SU-DHL-6 (cell line): ENCODE results near the gene EFHD1.

Source experiments
- H2AFZ ChIP-seq: fragments of 200-600 bp; sonication (generic); 2 replicates; pipeline ENCODE4 v1.6.1; 2014; ENCODE audit warnings: low read depth, mild to moderate bottlenecking, moderate library complexity, mixed read lengths, antibody characterized with exemption, low read length; ENCODE audit not compliant: severe bottlenecking
- H3F3A ChIP-seq: fragments of 200-600 bp; shearing (Covaris generic); 2 replicates; pipeline ENCODE4 v1.6.0; 2016; ENCODE audit warnings: antibody characterized with exemption, mild to moderate bottlenecking; ENCODE audit not compliant: insufficient read depth
- H3K27ac ChIP-seq: fragments of 200-600 bp; sonication (generic); 2 replicates; pipeline ENCODE4 v1.5.1; 2016; ENCODE audit warnings: low read depth, mild to moderate bottlenecking, low read length, moderate library complexity, mixed read lengths
- H3K27me3 ChIP-seq: fragments of 200-600 bp; sonication (generic), shearing (Covaris generic); 2 replicates; pipeline ENCODE4 v1.6.0; 2014; ENCODE audit warnings: mild to moderate bottlenecking, low read length
- H3K36me3 ChIP-seq: fragments of 200-600 bp; sonication (generic); 2 replicates; pipeline ENCODE4 v1.6.1; 2014; ENCODE audit warnings: mild to moderate bottlenecking, low read length, mixed read lengths
- H3K4me2 ChIP-seq: fragments of 300-600, 200-600 bp; shearing (Covaris generic), sonication (generic); 2 replicates; pipeline ENCODE4 v1.6.0; 2014; ENCODE audit warnings: low read length, low read depth, mild to moderate bottlenecking; ENCODE audit not compliant: poor library complexity, severe bottlenecking
- H3K4me3 ChIP-seq: fragments of 200-600 bp; sonication (generic); 2 replicates; pipeline ENCODE4 v1.5.1; 2014; ENCODE audit warnings: antibody characterized with exemption, low read length, mild to moderate bottlenecking, mixed read lengths; ENCODE audit not compliant: insufficient read depth, poor library complexity, severe bottlenecking
- H3K79me2 ChIP-seq: fragments of 200-600 bp; sonication (generic); 2 replicates; pipeline ENCODE4 v1.6.1; 2014; ENCODE audit warnings: mild to moderate bottlenecking, low read length, moderate library complexity; ENCODE audit not compliant: insufficient read depth
- H3K9ac ChIP-seq: fragments of 200-600 bp; sonication (generic); 2 replicates; pipeline ENCODE4 v1.7.0; 2014; ENCODE audit warnings: mild to moderate bottlenecking, low read length
- H3K9me2 ChIP-seq: fragments of 200-600 bp; sonication (generic); replicated peaks from 2 replicates; pipeline ENCODE4 v1.6.1; 2014; ENCODE audit warnings: low read length; ENCODE audit not compliant: insufficient read depth
- H3K9me3 ChIP-seq: fragments of 200-600 bp; sonication (generic); 2 replicates; pipeline ENCODE4 v1.6.1; 2014; ENCODE audit warnings: low read length, mixed read lengths; ENCODE audit not compliant: insufficient read depth
- H4K20me1 ChIP-seq: fragments of 200-600 bp; sonication (generic); 2 replicates; pipeline ENCODE4 v1.6.1; 2014; ENCODE audit warnings: low read depth, mild to moderate bottlenecking, antibody characterized with exemption, low read length, moderate library complexity, mixed read lengths
- EZH2phosphoT487 ChIP-seq: fragments of 200-600 bp; sonication (generic), shearing (Covaris generic); conservative IDR thresholded peaks from 2 replicates; pipeline ENCODE4 v1.6.1; 2018; ENCODE audit warnings: mild to moderate bottlenecking, antibody characterized with exemption, low read length, moderate library complexity, mixed read lengths
- TF ChIP-seq, protein P1 (sequence below): fragments of 200-600 bp; sonication (generic); IDR thresholded peaks from one replicate; pipeline ENCODE4 v1.5.1; 2017; ENCODE audit warnings: antibody characterized with exemption, mild to moderate bottlenecking, low read length, moderate library complexity; ENCODE audit not compliant: insufficient read depth, poor library complexity, severe bottlenecking

EFHD1 gene

GRCh38 chr2:232641153-232641848, 7.9 kb downstream of the EFHD1 start:
- Histone ChIP-seq H3K4me2 (no peak overlapping the region), H3K27ac (no peak overlapping the region), H3K9me2 (no peaks in the 10 kb centered on the region), H2AFZ (no peak overlapping the region), H3K27me3 (no peaks in the 10 kb centered on the region), H4K20me1 (no peaks in the 10 kb centered on the region), H3F3A (no peaks in the 10 kb centered on the region), H3K9ac (no peak overlapping the region), H3K4me3 (no peak overlapping the region), H3K79me2 (no peaks in the 10 kb centered on the region), H3K9me3 (no peaks in the 10 kb centered on the region), H3K36me3 (no peaks in the 10 kb centered on the region)
- TF ChIP-seq EZH2phosphoT487: no peak
- TF ChIP-seq, protein P1, sequence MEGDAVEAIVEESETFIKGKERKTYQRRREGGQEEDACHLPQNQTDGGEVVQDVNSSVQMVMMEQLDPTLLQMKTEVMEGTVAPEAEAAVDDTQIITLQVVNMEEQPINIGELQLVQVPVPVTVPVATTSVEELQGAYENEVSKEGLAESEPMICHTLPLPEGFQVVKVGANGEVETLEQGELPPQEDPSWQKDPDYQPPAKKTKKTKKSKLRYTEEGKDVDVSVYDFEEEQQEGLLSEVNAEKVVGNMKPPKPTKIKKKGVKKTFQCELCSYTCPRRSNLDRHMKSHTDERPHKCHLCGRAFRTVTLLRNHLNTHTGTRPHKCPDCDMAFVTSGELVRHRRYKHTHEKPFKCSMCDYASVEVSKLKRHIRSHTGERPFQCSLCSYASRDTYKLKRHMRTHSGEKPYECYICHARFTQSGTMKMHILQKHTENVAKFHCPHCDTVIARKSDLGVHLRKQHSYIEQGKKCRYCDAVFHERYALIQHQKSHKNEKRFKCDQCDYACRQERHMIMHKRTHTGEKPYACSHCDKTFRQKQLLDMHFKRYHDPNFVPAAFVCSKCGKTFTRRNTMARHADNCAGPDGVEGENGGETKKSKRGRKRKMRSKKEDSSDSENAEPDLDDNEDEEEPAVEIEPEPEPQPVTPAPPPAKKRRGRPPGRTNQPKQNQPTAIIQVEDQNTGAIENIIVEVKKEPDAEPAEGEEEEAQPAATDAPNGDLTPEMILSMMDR: no peak

DNA sequence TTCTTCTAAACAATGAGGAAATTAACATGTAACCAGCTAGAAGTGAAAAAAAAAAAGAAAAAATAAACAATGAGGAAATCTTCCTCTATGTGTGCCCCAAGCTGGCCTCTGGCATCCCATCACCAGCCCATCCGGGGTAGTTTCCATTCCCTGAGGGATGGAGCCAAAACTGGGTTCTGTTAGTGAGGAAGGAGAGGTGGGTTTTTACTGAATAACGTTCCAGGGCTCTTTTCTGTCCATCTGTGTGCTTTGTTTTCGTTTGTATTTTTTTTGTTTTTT, 9.7 kb downstream of the EFHD1 start:
- Histone ChIP-seq H3K36me3 (no peaks in the 10 kb centered on the region), H3K27ac (no peak overlapping the region), H3K27me3 (no peaks in the 10 kb centered on the region), H2AFZ (no peak overlapping the region), H3K79me2 (no peaks in the 10 kb centered on the region), H3K9ac (no peak overlapping the region), H3F3A (no peaks in the 10 kb centered on the region), H3K9me2 (no peaks in the 10 kb centered on the region), H3K4me3 (no peak overlapping the region), H4K20me1 (no peaks in the 10 kb centered on the region), H3K9me3 (no peaks in the 10 kb centered on the region), H3K4me2 (no peak overlapping the region)
- no peak for TF ChIP-seq EZH2phosphoT487
- TF ChIP-seq, protein P1: no peak

DNA sequence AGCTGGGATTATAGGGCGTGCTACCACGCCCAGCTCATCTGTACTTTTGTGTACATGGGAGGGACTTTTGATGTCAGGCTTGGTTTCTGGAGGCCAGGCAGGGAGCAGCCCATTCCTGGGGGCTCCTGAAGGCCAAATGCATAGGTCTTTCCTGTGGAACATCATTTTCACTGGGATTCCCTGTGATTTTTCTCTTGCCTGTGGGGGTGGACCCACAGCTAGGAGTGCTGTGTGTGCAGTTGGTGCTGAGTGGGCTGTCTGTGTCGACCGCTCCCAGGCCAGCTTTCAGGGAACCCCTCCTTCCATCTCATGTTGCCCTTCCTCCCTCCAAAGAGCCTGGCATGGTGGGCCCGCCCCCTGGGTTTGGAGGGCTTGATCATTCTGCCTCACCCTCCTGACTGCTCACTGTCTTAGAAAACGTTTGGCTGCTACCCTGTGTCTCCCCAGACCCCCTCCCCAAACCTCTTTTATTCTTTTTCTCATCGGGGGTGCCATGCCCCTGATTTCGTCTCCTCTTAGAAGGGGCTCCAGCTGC, 10.5 kb downstream of the EFHD1 start:
- no peaks in the 10 kb centered on the region for H3K79me2 ChIP-seq
- TF ChIP-seq, protein P1: no peak
- no peak for TF ChIP-seq EZH2phosphoT487

More for the DNA sequence above, 10.5 kb downstream of the EFHD1 start:
- Histone ChIP-seq H2AFZ (no peak overlapping the region), H3K27ac (no peak overlapping the region), H3K36me3 (no peaks in the 10 kb centered on the region), H3K9me2 (no peaks in the 10 kb centered on the region), H3F3A (no peaks in the 10 kb centered on the region), H3K27me3 (no peaks in the 10 kb centered on the region), H4K20me1 (no peaks in the 10 kb centered on the region), H3K4me3 (no peak overlapping the region), H3K9me3 (no peaks in the 10 kb centered on the region), H3K4me2 (no peak overlapping the region), H3K9ac (no peak overlapping the region)
